Liver (tissue), 9 donors: Measurements from ENCODE around the gene SLC9A3. TPM values are rescaled to one million over a fixed set of nuclear protein-coding genes. Genes with fewer than 3 reads are reported as not detected.

Experiments
- DNase-seq: peaks from one replicate; pipeline ENCODE4 v3.0.0-alpha.2; 2017; ENCODE audit warnings: low spot score
- H3K27ac ChIP-seq, 2 donors: one replicate each; pipeline ENCODE4 v1.7.0; 2013; ENCODE audit warnings: inconsistent platforms in 2 of 2, low read length in 2 of 2, control low read depth in 1 of 2, low read depth in 1 of 2, mild to moderate bottlenecking in 1 of 2
- H3K27me3 ChIP-seq, 4 donors: one replicate each; pipeline versions ENCODE4 v1.6.1 to v1.7.0; 2013; ENCODE audit warnings: low read length in 3 of 4, inconsistent platforms in 1 of 4, mild to moderate bottlenecking in 1 of 4, moderate library complexity in 1 of 4; ENCODE audit not compliant: control insufficient read depth in 4 of 4, insufficient read depth in 4 of 4
- H3K36me3 ChIP-seq, 4 donors: one replicate each; pipeline versions ENCODE4 v1.6.1 to v1.7.0; 2013; ENCODE audit warnings: low read length in 3 of 4, mild to moderate bottlenecking in 3 of 4, low read depth in 1 of 4, moderate library complexity in 1 of 4; ENCODE audit not compliant: control insufficient read depth in 4 of 4, insufficient read depth in 3 of 4
- H3K4me1 ChIP-seq, 4 donors: one replicate each; pipeline versions ENCODE4 v1.6.1 to v1.7.0; 2013; ENCODE audit warnings: low read length in 3 of 4, mild to moderate bottlenecking in 3 of 4, moderate library complexity in 1 of 4; ENCODE audit not compliant: control insufficient read depth in 4 of 4, insufficient read depth in 4 of 4
- H3K4me3 ChIP-seq, 3 donors: one replicate each; pipeline versions ENCODE4 v1.6.1 to v1.7.0; 2013; ENCODE audit warnings: low read length in 3 of 3, control low read depth in 1 of 3, low read depth in 1 of 3, mild to moderate bottlenecking in 1 of 3
- H3K9ac ChIP-seq, 2 donors: one replicate each; pipeline ENCODE4 v1.7.0; 2013; ENCODE audit warnings: low read length in 2 of 2, mild to moderate bottlenecking in 2 of 2, moderate library complexity in 2 of 2, control low read depth in 1 of 2, low read depth in 1 of 2
- H3K9me3 ChIP-seq, 4 donors: one replicate each; pipeline versions ENCODE4 v1.6.1 to v1.7.0; 2013; ENCODE audit warnings: low read length in 3 of 4; ENCODE audit not compliant: control insufficient read depth in 4 of 4
- EGR1 ChIP-seq, 2 donors: IDR thresholded peaks; 2 replicates each; pipeline ENCODE4 v1.6.1; 2016 to 2018; ENCODE audit warnings: antibody characterized with exemption in 2 of 2, low read depth in 2 of 2
- FOXA1 ChIP-seq: IDR thresholded peaks from 2 replicates; pipeline ENCODE4 v1.6.1; 2016; ENCODE audit warnings: antibody characterized with exemption
- FOXA2 ChIP-seq: IDR thresholded peaks from 2 replicates; pipeline ENCODE4 v1.6.1; 2016; ENCODE audit warnings: antibody characterized with exemption
- GABPA ChIP-seq, 2 donors: IDR thresholded peaks in 1 of 2; conservative IDR thresholded peaks in 1 of 2; 2 replicates each; pipeline ENCODE4 v1.6.1; 2016; ENCODE audit warnings: antibody characterized with exemption in 2 of 2, mild to moderate bottlenecking in 1 of 2, moderate library complexity in 1 of 2
- HNF4A ChIP-seq, 2 donors: conservative IDR thresholded peaks; 2 replicates each; pipeline ENCODE4 v1.6.1; 2016; ENCODE audit warnings: antibody characterized with exemption in 2 of 2, mild to moderate bottlenecking in 2 of 2
- HNF4G ChIP-seq: IDR thresholded peaks from 2 replicates; pipeline ENCODE4 v1.6.1; 2016; ENCODE audit warnings: antibody characterized with exemption
- JUND ChIP-seq, 2 donors: IDR thresholded peaks; 2 replicates each; pipeline ENCODE4 v1.6.1; 2016; ENCODE audit warnings: antibody characterized with exemption in 2 of 2
- RAD21 ChIP-seq, 2 donors: IDR thresholded peaks; 2 replicates each; pipeline ENCODE4 v1.6.1; 2016; ENCODE audit warnings: antibody characterized with exemption in 2 of 2, mild to moderate bottlenecking in 2 of 2
- RXRA ChIP-seq, 2 donors: IDR thresholded peaks; 2 replicates each; pipeline ENCODE4 v1.6.1; 2017 to 2018; ENCODE audit warnings: antibody characterized with exemption in 2 of 2, mild to moderate bottlenecking in 1 of 2
- SP1 ChIP-seq: IDR thresholded peaks from 2 replicates; pipeline ENCODE4 v1.6.1; 2018; ENCODE audit warnings: antibody characterized with exemption, mild to moderate bottlenecking
- TAF1 ChIP-seq: conservative IDR thresholded peaks from 2 replicates; pipeline ENCODE4 v1.6.1; 2016; ENCODE audit warnings: antibody characterized with exemption, mild to moderate bottlenecking
- YY1 ChIP-seq: IDR thresholded peaks from 2 replicates; pipeline ENCODE4 v1.6.1; 2016; ENCODE audit warnings: antibody characterized with exemption, mild to moderate bottlenecking
- WGBS: extraction: QIAGEN DNeasy Blood & Tissue Kit; methylation state at CpG from one replicate; pipeline ENCODE4 v1.1.7; 2013; 5-methylcytosine and 5-hydroxymethylcytosine counted together
- polyA plus RNA-seq, 2 donors: library from polyadenylated mRNA; stranded (reverse) in 1 of 2; unstranded in 1 of 2; fragments of 200-250 nt in 1 of 2; fragments of >200 nt in 1 of 2; fragmentation: Nextera tagmentation in 1 of 2; extraction: Ambion mirVana in 1 of 2; gene quantifications; one replicate each; pipeline versions ENCODE4 v1.2.1 to v1.2.3, GENCODE V29; 2013 to 2015
- total RNA-seq, 2 donors: library from RNA; depleted of rRNA; stranded (reverse); fragments of >200 nt; gene quantifications; one replicate each; pipeline ENCODE4 v1.2.3, GENCODE V29; 2014
- TF ChIP-seq, protein P1 (sequence below): IDR thresholded peaks from 2 replicates; pipeline ENCODE4 v1.6.1; 2016; ENCODE audit warnings: antibody characterized with exemption
- TF ChIP-seq, protein P2 (sequence below): IDR thresholded peaks from 2 replicates; pipeline ENCODE4 v1.6.1; 2016; ENCODE audit warnings: antibody characterized with exemption
- TF ChIP-seq, protein P3 (sequence below): IDR thresholded peaks from 2 replicates; pipeline ENCODE4 v1.6.1; 2016; ENCODE audit warnings: antibody characterized with exemption, mild to moderate bottlenecking
- donor health status: healthy.
- donor health status: healthy.
- donor health status: healthy.
- donor health status: healthy.
- donor health status: healthy.

SLC9A3 gene
- total and polyA plus RNA-seq, 4 donors: 0.31 to 1.0 (median 0.67) TPM

DNA sequence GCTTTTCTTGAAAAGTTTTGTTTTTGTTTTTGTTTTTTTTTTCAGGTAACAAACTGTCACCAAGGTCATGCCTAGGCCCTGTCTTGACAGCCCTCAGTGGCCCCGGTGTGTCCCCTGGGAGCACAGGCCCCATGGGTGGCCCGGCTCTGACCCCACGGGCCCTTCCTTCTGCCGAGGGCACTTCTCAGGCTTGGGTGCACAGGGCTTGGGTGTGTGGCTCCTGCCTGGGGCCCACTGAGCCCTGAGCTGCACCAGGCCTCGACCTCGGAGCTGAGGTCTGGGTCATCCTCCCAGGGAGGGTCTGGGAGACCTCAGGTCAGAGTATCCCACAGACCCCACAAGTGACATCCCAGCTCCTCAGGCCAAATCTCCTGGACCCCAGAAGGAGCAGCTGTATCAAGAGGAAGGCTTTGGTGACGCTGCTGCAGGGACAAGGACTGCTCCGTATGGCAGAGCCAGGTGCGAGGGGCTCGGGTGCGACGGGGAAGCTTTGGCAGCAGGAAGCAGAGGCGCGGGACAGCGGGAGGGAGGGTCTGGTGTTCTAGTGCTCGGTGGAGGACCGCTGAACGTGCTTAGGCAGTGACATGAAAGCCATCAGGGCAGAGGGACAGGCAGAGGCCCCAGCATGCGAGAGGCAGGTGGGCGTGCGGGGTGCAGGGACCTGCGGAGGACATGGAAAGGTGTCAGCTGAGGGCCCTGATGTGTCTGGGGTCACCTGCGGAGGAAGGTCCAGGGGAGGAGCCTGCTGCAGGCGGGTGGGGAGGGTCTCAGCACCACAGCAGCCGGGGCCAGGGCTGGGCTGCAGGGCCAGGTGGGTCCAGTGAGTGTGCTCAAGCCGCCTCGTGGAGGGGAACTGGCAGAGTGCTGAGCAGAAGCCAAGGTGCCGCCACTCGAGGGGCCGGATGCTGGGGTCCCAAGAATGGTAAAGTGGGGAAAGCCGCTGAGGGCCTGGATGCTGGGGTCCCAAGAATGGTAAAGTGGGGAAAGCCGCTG is 18.4 kb upstream of the SLC9A3 start:
- H3K9ac ChIP-seq: no peak overlapping the region

DNA sequence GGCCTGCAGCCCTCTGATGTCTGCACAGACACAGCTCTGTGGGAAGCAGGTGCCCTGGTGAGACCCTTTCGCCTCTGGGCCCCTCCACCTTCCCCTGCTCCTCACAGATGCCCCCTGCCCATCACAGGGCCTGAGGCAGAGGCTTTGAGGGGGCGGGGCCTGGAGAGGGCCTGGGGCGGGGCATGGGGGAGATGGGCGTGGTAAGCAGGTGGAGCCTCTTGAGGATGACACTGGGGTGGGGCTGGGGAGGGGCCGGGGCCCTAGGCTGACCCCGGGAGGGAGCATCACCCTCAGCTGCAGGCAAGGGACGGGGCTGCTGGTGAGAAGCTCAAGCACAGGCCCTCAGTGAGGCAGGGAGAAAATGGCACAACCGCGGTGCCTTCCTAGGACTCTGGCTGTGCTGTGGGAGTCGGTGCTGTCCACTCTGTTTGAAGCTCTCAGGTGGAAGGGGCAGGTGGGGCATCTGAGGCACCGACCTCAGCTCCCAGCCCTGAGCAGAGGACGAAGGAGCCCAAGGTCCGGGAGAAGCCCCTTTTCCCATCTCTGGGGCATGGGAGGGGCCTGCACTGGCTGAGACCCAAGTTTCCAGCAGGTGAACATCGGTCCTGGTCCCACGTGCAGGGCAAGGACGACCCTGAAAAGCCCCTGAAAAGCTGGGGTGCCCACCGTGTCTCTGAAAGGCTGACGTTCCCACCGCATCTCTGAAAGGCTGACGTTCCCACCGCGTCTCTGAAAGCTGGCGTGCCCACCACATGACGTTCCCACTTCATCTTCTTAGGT is 17.5 kb upstream of the SLC9A3 start:
- 73% methylated on average over 24 of the region's 24 CpGs for WGBS
- Histone ChIP-seq H3K36me3 (no peaks in the 10 kb centered on the region), H3K27me3 (peaks cover 0 to 10% (median 0%) of the 10 kb centered on the region in 4 donors), H3K9ac (no peak overlapping the region), H3K4me1 (peaks cover 0 to 3% (median 0%) of the 10 kb centered on the region in 4 donors), H3K9me3 (no peaks in the 10 kb centered on the region), H3K27ac (no peak overlapping the region), H3K4me3 (no peak overlapping the region)
- no peak for DNase-seq
- TF ChIP-seq, protein P1, sequence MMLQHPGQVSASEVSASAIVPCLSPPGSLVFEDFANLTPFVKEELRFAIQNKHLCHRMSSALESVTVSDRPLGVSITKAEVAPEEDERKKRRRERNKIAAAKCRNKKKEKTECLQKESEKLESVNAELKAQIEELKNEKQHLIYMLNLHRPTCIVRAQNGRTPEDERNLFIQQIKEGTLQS: no peak
- TF ChIP-seq RXRA (IDR thresholded peaks at IDR 0.05): no peak
- no peak for TF ChIP-seq HNF4G
- no peak for TF ChIP-seq RAD21 (IDR thresholded peaks at IDR 0.05)
- TF ChIP-seq TAF1: no peak
- no peak for TF ChIP-seq GABPA (IDR thresholded peaks at IDR 0.05 in 1 of 2, conservative IDR thresholded peaks at IDR 0.05 in 1 of 2)
- no peak for TF ChIP-seq YY1
- no peak for TF ChIP-seq EGR1 (IDR thresholded peaks at IDR 0.05; ENCODE audit: low read depth in 2 of 2)
- no peak for TF ChIP-seq FOXA2
- TF ChIP-seq SP1: no peak
- TF ChIP-seq, protein P2, sequence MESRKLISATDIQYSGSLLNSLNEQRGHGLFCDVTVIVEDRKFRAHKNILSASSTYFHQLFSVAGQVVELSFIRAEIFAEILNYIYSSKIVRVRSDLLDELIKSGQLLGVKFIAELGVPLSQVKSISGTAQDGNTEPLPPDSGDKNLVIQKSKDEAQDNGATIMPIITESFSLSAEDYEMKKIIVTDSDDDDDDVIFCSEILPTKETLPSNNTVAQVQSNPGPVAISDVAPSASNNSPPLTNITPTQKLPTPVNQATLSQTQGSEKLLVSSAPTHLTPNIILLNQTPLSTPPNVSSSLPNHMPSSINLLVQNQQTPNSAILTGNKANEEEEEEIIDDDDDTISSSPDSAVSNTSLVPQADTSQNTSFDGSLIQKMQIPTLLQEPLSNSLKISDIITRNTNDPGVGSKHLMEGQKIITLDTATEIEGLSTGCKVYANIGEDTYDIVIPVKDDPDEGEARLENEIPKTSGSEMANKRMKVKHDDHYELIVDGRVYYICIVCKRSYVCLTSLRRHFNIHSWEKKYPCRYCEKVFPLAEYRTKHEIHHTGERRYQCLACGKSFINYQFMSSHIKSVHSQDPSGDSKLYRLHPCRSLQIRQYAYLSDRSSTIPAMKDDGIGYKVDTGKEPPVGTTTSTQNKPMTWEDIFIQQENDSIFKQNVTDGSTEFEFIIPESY: no peak
- TF ChIP-seq HNF4A (conservative IDR thresholded peaks at IDR 0.05): no peak
- TF ChIP-seq JUND (IDR thresholded peaks at IDR 0.05): no peak

More for the DNA sequence above, 18.4 kb upstream of the SLC9A3 start:
- no peaks in the 10 kb centered on the region for H3K36me3 ChIP-seq
- no peaks in the 10 kb centered on the region for H3K9me3 ChIP-seq
- H3K27me3 ChIP-seq: peaks cover 0 to 6% (median 0%) of the 10 kb centered on the region in 4 donors
- no peak for TF ChIP-seq EGR1 (IDR thresholded peaks at IDR 0.05; ENCODE audit: low read depth in 2 of 2)
- no peak for TF ChIP-seq FOXA2
- no peak for TF ChIP-seq HNF4A (conservative IDR thresholded peaks at IDR 0.05)
- TF ChIP-seq RAD21 (IDR thresholded peaks at IDR 0.05): no peak
- no peak for TF ChIP-seq GABPA (IDR thresholded peaks at IDR 0.05 in 1 of 2, conservative IDR thresholded peaks at IDR 0.05 in 1 of 2)
- TF ChIP-seq, protein P1: no peak
- no peak for TF ChIP-seq RXRA (IDR thresholded peaks at IDR 0.05)
- no peak for TF ChIP-seq YY1
- TF ChIP-seq HNF4G: no peak
- TF ChIP-seq FOXA1: no peak
- TF ChIP-seq, protein P3, sequence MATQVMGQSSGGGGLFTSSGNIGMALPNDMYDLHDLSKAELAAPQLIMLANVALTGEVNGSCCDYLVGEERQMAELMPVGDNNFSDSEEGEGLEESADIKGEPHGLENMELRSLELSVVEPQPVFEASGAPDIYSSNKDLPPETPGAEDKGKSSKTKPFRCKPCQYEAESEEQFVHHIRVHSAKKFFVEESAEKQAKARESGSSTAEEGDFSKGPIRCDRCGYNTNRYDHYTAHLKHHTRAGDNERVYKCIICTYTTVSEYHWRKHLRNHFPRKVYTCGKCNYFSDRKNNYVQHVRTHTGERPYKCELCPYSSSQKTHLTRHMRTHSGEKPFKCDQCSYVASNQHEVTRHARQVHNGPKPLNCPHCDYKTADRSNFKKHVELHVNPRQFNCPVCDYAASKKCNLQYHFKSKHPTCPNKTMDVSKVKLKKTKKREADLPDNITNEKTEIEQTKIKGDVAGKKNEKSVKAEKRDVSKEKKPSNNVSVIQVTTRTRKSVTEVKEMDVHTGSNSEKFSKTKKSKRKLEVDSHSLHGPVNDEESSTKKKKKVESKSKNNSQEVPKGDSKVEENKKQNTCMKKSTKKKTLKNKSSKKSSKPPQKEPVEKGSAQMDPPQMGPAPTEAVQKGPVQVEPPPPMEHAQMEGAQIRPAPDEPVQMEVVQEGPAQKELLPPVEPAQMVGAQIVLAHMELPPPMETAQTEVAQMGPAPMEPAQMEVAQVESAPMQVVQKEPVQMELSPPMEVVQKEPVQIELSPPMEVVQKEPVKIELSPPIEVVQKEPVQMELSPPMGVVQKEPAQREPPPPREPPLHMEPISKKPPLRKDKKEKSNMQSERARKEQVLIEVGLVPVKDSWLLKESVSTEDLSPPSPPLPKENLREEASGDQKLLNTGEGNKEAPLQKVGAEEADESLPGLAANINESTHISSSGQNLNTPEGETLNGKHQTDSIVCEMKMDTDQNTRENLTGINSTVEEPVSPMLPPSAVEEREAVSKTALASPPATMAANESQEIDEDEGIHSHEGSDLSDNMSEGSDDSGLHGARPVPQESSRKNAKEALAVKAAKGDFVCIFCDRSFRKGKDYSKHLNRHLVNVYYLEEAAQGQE: no peak
- TF ChIP-seq JUND (IDR thresholded peaks at IDR 0.05): no peak
- peaks cover 0 to 3% (median 0%) of the 10 kb centered on the region in 4 donors for H3K4me1 ChIP-seq
- no peak for DNase-seq
- H3K27ac ChIP-seq: no peak overlapping the region
- H3K4me3 ChIP-seq: no peak overlapping the region
- WGBS: 89% methylated on average over 32 of the region's 32 CpGs
